NCI-H1105 treated with DMSO at 0.1 percent for 48 hours (cell line): ENCODE data around the gene NOL7.

Experiments
- DNase-seq: peaks from one replicate; lab custom pipeline; 2025; lab: John Stamatoyannopoulos, UW

NOL7 gene

DNA sequence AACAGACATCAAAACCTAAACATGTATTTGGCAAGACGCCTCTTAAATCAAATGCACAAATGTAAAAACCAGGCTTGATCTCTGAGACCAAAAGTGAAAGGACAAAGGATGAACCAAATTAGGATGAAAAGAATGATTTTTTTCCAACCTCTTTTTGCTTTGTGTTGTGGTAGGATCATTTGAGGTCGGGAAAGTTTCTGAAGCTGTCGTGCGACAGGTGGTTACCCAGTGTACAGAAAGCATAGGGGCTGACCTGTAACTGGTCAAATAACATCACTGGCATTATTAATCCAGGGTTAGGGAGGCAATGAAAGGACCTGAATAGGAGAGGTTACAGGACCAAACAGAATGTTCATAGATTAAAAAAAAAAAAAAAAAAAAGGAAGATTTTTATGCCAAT, 18.1 kb upstream of the NOL7 start:
- DNase-seq = no peak

DNA sequence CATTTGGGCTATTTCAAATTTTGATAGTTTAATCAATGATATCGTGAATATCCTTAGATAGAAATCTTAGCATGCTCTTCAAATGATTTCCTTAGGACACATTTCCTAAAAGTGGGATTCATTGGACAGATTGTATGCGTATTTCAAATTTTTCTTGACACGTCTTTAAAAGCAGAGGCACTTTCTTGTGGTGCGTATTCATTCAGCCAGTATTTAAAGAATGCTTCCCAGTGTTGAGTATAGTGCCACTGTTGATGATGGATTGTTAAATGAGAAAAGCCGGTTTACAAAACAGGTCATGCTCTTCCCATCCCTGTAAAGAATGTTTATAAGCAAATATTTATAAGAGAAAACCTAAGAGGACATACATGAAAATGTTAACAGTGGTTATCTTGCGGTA, 15.1 kb upstream of the NOL7 start:
- DNase-seq = no peak

DNA sequence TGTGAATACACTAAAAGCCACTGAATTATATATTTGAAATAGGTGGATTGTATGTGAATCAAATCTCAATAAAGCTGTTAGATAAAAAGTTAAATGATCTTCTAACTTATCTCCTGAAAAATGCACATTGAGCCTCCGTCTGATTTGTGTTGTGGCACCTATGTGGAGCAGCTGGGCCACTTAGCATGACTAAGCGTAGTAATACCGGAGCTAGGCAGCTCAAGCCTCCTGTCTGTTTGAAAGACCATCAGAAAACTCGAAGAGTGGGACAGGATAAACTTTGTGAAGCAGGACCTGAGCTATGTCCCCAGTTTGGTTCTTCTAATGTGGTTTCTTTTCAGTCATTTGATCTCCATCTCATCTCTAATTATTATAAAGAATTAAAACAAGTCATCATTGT, 11.0 kb upstream of the NOL7 start:
- no peak for DNase-seq

DNA sequence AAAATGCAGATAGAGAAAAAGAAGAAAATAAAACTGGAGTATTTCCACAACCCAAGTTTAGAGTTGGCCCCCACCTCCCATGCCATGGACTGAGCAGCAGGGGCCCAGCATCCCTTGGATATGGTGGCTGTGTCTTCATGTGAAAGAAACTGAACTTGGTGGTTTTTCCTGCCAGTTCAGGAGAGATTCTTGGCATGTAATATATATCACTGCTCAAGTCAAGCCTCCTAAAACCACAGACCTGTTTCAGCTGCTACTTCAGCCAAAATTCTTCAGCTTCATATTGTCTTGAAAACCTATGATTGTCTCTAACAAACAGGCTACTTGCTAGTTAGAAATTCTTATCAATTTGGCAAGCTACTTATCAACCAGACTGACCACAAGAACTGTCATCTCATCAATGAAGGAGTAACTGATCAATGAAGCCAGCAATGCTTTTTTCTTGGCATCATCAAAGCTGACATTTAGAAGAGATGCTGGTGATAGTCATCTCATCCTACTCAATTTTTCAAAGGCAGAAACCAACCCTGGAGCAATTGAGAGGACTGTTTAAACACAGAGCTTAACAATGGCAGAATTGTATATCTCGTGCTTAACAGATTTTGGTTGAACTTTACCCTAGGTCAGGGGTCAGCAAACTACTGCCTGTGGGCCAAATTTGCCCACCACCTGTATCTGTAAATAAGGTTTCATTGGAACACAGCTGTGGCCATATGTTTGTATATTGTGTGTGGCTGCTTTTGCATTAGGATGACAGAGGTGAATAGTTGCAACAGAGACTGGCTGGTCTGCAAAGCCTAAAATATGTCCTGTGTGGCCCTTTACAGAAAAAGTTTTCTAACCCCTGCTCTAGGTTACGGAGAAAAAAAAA, 10.4 kb upstream of the NOL7 start:
- DNase-seq = no peak

DNA sequence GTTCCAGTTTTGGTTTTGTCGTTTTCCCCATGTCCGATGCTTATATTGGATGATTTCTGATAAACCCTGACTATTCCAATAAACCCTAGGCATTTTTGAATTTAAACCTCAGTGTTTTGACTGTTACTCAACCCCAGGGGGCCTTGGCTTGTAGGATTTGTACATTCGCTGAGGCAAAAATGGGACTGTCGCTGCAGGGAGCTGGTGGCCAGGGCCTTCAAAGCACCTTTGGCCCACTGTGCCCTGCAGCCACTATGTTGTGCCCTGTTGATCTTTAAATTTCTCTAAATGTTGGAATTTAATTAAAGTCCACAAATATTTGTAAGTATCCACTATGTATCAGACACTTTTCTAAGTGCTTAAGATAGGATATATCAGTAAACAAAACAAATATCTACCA, 9.5 kb upstream of the NOL7 start:
- DNase-seq = no peak

DNA sequence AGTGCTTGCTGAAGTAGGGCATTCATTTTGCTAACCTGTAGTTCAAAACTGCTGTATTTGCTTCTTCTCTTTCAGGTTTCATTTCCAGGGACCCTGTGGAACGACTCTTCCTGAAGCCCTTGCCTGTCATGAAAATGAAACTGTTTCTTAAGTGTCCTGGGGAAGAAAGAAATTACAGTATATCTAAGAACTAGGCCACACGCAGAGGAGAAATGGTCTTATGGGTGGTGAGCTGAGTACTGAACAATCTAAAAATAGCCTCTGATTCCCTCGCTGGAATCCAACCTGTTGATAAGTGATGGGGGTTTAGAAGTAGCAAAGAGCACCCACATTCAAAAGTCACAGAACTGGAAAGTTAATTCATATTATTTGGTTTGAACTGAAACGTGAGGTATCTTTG, 3.4 kb upstream of the NOL7 start:
- no peak for DNase-seq

DNA sequence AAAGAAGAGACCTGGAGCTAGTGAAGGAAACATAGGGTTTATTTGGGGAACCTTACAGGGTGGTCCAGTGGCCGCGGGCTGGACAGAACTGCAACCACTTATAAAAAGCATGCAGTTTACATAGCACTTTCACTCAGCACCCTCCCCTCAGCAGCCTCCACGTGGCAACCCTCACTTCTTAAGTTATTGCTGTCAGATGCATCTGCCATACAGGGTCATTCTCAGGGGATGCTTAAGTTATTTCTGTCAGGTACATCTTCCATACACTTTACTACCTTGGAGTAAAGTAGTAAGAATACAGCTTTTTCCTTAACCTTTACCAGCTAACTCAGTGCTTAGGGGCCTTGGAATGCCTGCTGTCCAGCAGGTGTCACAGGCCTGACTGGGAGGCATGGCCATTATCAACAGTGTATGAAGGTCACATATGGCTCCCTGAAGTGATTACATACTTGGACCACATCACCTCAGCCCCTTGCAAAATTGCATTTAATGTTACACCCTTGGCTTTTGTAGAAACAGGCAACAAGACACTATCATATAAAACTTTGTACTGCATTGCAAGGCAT, 2.0 kb upstream of the NOL7 start:
- DNase-seq = no peak

DNA sequence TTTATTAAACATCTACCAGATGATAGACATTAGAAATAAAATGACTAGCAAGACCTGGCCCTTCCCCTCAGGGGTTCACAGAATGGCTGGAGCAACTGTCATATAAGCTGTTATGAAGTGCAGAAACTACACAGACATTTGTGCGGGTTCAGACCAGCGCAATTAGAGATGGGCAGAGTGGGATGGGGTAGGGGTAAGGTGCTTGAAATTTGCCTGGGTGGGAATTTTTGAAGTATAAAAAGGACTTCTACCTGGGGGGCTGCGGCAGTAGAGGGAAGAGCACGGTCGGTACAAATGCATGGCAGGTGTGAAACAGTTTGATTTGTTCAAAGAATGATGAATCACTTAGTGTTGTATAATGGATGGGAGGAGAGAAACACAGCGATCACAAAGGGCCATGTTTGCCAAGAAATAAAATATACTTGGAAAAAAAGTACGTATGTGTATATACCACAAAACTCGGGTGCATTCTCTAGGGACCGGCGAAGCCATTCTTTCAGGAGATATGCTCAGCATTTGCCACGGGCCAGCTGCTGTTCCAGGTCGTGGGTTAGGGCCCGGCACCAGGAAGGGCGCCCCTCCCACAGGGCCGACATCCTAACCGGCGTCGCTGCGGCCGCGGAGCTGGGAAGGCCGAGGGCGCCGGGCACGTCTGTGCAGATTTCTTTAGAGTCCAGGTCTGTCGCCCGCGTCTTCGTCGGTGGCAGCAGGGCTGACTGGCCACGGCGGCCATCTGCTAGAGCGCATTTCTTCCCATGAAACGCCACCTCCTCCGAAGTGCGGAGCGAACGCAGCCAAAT, 809 bp upstream of the NOL7 start:
- DNase-seq = peak; percentile 70

DNA sequence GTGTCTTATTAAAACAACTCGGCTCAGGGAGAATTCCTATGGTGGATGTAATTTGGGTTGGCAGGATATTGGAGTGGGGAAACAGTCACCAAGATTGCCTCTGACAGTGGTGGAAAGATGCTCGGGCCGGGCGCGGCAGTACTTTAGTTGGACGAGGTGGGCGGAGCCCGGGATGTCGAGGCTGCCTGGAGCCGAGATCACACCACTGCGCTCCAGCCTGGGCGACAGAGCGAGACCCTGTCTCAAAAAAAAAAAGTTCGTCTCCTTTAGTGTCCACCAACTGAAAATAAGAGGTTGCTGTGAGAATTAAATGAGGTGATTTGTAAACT, 621 bp downstream of the NOL7 start:
- peak; percentile 33 for DNase-seq

DNA sequence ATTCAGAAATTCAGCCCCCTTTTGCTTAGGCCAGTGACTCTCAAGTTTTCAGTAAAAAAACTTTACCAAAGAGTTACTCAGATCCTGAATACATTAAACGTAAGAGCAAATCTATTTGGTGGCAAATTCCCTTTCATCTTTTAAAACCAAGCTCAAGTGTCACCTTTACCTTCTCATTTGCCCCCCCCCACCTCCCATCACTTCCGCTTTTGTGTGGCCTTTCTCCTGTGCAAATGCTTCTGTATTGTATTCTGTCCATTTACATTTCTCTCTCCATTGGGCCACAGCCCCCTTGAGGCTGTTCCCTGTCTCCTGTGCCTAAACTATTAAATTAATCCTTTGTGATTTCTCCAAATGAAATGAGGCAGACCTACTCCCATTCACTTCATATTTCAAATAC, 1.9 kb downstream of the NOL7 start:
- DNase-seq = no peak

DNA sequence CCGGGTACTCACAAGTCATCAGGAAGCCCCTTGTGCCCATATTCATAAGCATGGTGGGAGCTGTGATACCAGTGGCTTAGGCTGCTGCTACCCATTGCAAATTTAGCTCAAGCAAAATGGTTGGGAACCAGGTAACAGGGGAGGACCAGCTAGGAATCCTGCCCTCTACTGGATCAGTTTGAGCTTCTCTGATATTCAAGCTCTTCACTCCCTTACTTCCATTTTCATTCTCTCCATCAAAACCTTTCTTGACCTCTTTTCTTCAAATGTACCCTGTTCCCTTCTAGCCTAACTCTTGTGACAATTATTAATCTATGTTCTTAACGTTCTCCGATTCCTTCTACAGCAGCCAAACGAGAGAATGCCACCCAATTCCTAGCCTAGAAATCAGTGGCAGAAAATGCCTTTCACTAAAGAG, 9.7 kb downstream of the NOL7 start:
- DNase-seq = peak; percentile 27

DNA sequence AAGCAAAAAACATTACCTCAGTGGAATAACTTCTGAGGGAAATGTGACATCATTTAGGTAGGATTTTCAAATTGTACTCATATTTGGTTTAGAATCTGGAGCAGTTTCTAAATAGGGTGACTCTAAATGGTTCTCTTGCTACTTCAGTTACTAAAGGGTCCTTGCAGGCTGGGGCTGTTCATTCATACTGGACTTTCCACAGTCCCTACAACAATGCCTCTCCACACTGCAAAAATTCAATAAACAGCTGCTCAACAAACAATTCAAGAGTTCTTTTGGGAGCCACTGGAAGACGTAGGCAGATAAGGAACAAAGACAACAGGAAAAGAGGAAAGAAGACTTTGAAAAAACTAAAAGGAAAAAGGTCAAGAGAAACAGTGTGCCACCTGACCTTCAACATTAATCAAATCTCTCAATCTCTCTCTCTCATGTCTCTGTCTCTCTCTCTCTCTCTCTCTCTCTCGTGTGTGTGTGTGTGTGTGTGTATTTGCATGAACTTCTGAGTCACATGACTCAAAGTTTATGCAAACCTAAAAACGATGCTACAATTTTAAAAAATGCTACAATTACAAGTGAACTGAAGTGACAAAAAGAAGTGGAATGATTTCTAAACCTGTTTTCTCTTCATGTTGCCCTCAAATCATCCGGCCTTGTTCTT, 14.5 kb downstream of the NOL7 start:
- DNase-seq = no peak

DNA sequence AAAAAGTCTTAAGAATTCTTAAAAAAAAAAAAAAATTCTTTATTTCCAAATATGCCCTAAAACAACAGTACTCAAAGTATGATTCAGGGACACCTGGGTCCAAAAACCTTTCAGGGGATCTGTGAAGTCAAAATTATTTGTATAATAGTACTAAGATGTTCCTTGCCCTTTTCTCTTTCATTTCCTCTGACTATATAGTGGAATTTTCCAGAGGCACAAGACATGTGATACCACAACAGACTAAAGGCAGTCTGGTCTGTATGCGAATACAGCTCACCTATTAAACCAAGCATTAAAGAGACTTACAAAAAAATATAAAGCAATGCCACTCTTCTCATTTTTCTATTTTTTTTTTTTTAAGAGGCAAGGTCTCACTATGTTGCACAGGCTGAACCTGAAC, 15.4 kb downstream of the NOL7 start:
- DNase-seq = no peak

DNA sequence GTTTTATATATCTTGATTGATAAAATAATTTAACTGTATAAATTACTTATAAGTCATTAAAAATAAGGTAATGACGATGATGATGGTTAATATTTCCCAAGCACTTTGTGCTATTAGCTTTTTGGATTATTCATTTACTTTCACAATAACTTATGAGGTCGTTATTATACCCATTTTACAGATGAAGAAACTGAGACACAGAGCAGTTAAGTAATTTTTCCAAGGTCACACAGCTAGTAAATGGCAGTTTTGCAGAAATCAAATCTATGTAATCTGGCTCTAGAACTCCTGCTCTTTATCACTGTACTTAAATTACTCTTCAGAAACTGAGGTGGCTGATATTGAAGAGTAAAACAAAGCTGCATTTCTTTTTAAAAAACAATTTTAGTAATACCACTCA, 18.2 kb downstream of the NOL7 start:
- no peak for DNase-seq

DNA sequence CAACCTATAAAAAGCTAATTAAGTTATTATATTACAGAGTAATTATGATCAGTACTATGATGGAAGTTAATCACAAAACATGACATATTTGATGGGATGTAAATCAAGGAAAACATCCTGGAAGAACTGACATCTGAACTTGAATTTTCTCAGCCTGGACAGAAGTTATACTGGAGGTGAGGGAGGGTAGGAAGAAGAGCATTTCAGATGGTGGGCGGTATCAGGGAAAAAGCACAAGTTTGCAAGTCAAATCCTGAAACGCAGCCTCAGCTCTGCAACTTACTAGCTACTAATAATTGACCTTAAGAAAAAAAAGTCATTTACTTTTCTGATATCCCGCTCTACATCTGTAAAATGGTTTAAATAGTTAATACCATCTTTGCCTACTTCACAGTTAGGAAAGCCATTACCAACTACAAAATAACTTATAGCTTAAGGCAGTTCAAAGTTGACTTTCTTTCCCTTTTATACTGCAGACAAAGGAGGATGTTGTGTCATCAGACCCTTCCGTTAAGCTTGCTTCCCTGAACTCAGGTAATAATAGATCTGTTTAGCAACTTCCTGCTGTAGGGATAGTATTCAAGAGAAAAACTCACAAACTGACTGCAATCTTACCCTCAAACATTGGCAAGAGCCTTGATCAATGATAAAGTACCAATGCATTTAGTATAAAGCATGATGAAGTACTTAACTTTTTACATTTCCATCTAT, 21.0 kb downstream of the NOL7 start:
- no peak for DNase-seq

DNA sequence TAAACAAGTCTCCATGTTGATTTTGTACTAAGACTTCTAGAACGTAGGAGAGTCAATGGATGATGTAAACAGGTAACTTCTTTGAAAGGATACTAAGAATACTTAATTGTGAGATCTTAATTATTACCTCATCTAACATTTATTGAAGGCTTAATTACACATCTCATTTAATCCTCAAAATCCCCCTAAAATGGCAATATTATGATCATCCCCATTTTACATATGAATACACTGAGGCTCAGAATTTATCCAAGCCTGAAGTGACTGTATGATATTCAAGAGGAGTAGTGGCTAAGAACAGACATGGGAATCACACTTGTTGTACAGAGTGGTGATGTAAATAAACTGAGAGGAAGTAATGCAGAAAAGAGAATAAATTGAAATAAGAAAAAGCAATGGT, 22.9 kb downstream of the NOL7 start:
- DNase-seq = no peak

DNA sequence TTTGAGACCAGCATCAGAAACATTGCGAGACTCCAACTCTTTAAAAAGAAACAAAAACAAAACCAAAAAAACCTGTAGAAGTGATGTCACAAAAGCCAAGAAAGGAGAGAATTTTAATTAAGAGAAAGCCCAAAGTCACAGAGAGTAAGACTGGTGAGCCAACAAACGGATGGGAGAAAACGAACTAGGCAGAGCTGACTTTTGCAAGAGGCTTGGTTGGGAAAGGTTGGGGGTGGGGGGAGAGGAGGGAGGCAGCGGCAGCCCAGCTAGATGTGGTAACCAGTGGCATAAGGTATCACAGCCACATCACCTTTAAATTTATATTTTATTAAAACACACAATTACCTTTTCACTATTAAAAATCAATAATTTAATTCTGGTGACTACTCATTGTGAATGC, 23.5 kb downstream of the NOL7 start:
- no peak for DNase-seq

DNA sequence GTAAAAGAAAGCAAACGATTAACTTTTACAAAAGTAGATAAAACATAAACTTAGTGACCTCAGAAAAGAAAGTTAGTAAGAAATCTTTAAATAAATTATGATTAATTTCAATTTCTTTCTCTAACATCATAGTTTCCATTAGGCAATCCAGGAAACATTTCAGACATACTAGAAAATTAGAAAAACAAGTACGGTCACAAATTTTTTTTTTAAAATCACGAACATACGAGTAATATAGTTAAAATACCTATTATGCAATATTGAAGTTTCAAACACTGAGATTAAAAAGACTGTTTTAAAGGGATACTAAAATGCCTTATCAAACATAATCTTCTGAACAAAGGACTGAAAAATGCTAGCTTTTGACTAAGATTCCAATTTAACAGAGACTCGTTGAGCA, 26.2 kb downstream of the NOL7 start:
- no peak for DNase-seq

DNA sequence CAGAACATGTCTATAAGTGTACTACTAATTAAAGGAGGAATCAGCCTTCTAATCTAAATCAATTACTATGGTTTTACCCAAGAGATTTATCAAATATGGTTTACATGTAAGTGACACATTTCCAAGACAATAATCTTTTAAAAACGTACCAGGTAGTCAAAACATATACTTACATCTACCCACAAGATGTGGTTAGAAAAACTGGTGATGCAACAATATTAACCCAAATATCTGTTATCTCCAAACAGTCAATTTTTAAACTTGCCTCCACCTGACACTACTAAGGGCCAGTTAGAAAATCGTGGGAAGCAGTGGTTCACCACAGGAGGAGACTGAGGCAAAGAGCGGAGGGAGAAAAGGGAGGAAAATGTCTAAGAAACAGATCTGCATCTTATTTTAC, 28.0 kb downstream of the NOL7 start:
- no peak for DNase-seq

DNA sequence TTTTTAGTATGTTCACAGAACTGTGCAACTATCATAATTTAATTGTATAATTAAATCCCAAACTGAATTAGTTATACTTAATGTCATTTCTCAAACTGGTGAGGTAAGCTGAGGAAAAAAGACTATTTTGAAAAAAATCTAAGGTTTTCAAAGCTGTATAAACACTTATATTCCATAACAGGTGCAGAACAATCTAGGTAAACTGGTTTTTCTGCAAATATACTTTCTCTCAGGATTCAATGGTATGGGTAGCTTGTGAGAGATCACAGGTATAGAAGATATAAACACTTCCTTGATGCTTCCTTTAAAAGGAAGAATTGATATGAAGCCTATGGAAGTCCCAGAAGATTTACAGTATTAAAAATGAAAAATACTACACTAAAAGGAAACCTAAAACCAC, 33.7 kb downstream of the NOL7 start:
- no peak for DNase-seq

DNA sequence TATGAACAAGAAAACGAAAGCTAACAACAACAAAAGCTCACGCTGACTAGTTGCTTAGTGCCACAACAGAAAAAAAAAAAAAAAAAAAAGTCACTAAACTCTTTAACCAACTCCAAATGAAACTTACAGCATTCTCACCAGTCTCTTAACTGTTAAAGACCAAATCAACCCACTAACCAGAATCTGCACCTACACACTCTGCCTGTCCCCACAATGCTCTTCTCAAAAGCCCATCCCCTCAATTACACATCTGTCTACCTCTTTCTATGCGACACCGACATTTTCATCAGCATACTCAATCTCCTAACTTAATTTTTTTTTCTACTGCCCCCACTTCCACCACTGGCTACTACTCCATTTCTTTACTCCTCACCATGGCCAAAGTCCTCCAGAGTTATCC, 34.3 kb downstream of the NOL7 start:
- no peak for DNase-seq

DNA sequence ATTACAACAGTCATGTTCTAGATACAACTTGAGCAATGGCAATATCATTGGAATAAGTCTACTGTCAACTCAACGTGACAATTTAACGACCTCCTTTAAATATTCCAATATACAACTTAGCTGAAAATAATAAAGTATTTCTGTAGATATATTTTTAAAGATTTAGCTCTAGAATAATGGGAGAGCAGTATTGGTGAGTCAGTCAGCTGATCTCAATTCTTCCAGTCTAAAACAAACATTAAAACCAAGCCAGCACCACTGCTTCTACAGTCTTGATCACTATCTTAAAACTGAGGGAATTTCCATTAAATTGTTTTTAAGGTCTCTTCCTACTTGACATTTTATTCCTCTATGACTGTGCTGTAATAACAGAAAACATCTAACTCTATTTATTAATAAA, 38.2 kb downstream of the NOL7 start:
- no peak for DNase-seq
